Progenitor cell of endocrine pancreas (in vitro differentiated cells): Measurements from ENCODE around the gene ADAMTS14. TPM values are rescaled to one million over a fixed set of nuclear protein-coding genes. Genes with fewer than 3 reads are reported as not detected.

Experiments used
- DNase-seq: peaks from one replicate; pipeline ENCODE4 v3.0.0; 2021; ENCODE audit warnings: low spot score; ENCODE audit not compliant: unreplicated experiment
- H3K27ac Mint-ChIP-seq: 2 replicates; pipeline ENCODE4 v1.8.0; 2021; ENCODE audit warnings: mild to moderate bottlenecking, moderate library complexity, mixed read lengths
- H3K27me3 Mint-ChIP-seq: 2 replicates; pipeline ENCODE4 v1.8.0; 2021; ENCODE audit warnings: mixed read lengths
- H3K36me3 Mint-ChIP-seq: 2 replicates; pipeline ENCODE4 v1.8.0; 2022; ENCODE audit warnings: mixed read lengths; ENCODE audit not compliant: insufficient read depth
- H3K4me1 Mint-ChIP-seq: 2 replicates; pipeline ENCODE4 v1.8.0; 2021; ENCODE audit warnings: low read depth, mixed read lengths
- H3K4me3 Mint-ChIP-seq: 2 replicates; pipeline ENCODE4 v1.8.0; 2021; ENCODE audit warnings: low read depth, mild to moderate bottlenecking, moderate library complexity, mixed read lengths
- H3K9me3 Mint-ChIP-seq: 2 replicates; pipeline ENCODE4 v1.8.0; 2021; ENCODE audit warnings: low read depth, mixed read lengths
- CTCF ChIP-seq: fragments of 200-600 bp; sonication (generic); IDR thresholded peaks from one replicate; pipeline ENCODE4 v1.5.0; 2021; ENCODE audit warnings: antibody characterized with exemption, mild to moderate bottlenecking; ENCODE audit not compliant: unreplicated experiment
- total RNA-seq: library from RNA; stranded (reverse); gene quantifications from 2 replicates; pipeline ENCODE4 v1.2.1, GENCODE V29; 2021

Gene ADAMTS14
- total RNA-seq, 1 donor from 2014 or later = 0.05 TPM

GRCh38 chr10:70784016-70784415, 111.7 kb downstream of the ADAMTS14 start:
- Mint-ChIP-seq H3K9me3 (peaks cover 5% of the 10 kb centered on the region), H3K4me1 (no peaks in the 10 kb centered on the region), H3K4me3 (no peak overlapping the region), H3K27ac (no peak overlapping the region), H3K36me3 (no peaks in the 10 kb centered on the region), H3K27me3 (peaks cover 8% of the 10 kb centered on the region)
- no peak for DNase-seq
- TF ChIP-seq CTCF = no peak

- H3K27ac Mint-ChIP-seq = no peak overlapping the region
- peaks cover 5% of the 10 kb centered on the region for H3K9me3 Mint-ChIP-seq
- H3K4me1 Mint-ChIP-seq = no peaks in the 10 kb centered on the region
- H3K27me3 Mint-ChIP-seq = peaks cover 8% of the 10 kb centered on the region
- no peak for TF ChIP-seq CTCF
- H3K36me3 Mint-ChIP-seq = no peaks in the 10 kb centered on the region
- DNase-seq = no peak
- no peak overlapping the region for H3K4me3 Mint-ChIP-seq
Observed at GRCh38 chr10:70784471-70784870, 112.2 kb downstream of the ADAMTS14 start.

GRCh38 chr10:70785190-70785589, 112.9 kb downstream of the ADAMTS14 start, which contains the start of gene TBATA:
TBATA (minus strand) TSS chr10:70785377; CDS start chr10:70783379, 1,998 bp downstream.
- DNase-seq = no peak
- Mint-ChIP-seq H3K4me1 (no peaks in the 10 kb centered on the region), H3K27me3 (peaks cover 8% of the 10 kb centered on the region), H3K27ac (no peak within 1 kb of the TSS), H3K9me3 (peaks cover 5% of the 10 kb centered on the region), H3K4me3 (no peak within 1 kb of the TSS), H3K36me3 (no peaks in the 10 kb centered on the region)
- no peak for TF ChIP-seq CTCF

GRCh38 chr10:70786799-70787415, 114.6 kb downstream of the ADAMTS14 start:
- TF ChIP-seq CTCF = no peak
- Mint-ChIP-seq H3K36me3 (no peaks in the 10 kb centered on the region), H3K27ac (no peak overlapping the region), H3K9me3 (peaks cover 5% of the 10 kb centered on the region), H3K27me3 (no peaks in the 10 kb centered on the region), H3K4me3 (no peak overlapping the region), H3K4me1 (no peaks in the 10 kb centered on the region)
- no peak for DNase-seq

- H3K27me3 Mint-ChIP-seq = peaks cover under 1% of the 10 kb centered on the region
- H3K36me3 Mint-ChIP-seq = no peaks in the 10 kb centered on the region
- no peak overlapping the region for H3K27ac Mint-ChIP-seq
- no peak for DNase-seq
- H3K4me1 Mint-ChIP-seq = no peaks in the 10 kb centered on the region
- no peak overlapping the region for H3K4me3 Mint-ChIP-seq
- peaks cover 6% of the 10 kb centered on the region for H3K9me3 Mint-ChIP-seq
- no peak for TF ChIP-seq CTCF
Observed at GRCh38 chr10:70791386-70792039, 119.2 kb downstream of the ADAMTS14 start.
